DOHH2 (cell line): Measurements from ENCODE around the gene VSIG2.

Source experiments
- EZH2phosphoT487 ChIP-seq: fragments of 200-600 bp; sonication (generic); IDR thresholded peaks from 2 replicates; pipeline ENCODE4 v1.6.1; 2017; ENCODE audit warnings: borderline replicate concordance, mild to moderate bottlenecking, antibody characterized with exemption, low read length, moderate library complexity, mixed read lengths
- TF ChIP-seq, protein P1 (sequence below): fragments of 200-600 bp; sonication (generic); IDR thresholded peaks from one replicate; pipeline ENCODE4 v1.5.1; 2014; ENCODE audit warnings: antibody characterized with exemption, mild to moderate bottlenecking, low read depth, low read length; ENCODE audit not compliant: poor library complexity, severe bottlenecking

DNA sequence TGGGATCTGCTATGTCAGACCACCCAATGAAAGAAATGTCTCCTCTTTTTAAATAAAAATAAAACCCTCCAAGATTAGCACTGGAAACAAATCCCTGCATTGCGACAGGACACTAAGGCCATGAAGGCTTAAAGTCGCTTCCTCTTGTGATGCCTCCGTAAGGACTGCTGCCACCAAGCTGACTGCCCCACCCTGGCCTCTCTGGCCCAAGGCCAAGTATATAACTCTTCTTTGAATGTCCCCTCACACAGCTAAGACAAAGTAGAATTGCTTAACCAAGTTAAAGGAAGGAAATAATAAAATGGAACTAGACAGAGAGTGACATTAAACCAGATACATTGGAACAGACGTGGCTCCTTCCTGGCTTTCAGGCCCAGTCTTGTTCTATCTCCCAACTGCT, 19.8 kb downstream of the VSIG2 start:
- TF ChIP-seq, protein P1, sequence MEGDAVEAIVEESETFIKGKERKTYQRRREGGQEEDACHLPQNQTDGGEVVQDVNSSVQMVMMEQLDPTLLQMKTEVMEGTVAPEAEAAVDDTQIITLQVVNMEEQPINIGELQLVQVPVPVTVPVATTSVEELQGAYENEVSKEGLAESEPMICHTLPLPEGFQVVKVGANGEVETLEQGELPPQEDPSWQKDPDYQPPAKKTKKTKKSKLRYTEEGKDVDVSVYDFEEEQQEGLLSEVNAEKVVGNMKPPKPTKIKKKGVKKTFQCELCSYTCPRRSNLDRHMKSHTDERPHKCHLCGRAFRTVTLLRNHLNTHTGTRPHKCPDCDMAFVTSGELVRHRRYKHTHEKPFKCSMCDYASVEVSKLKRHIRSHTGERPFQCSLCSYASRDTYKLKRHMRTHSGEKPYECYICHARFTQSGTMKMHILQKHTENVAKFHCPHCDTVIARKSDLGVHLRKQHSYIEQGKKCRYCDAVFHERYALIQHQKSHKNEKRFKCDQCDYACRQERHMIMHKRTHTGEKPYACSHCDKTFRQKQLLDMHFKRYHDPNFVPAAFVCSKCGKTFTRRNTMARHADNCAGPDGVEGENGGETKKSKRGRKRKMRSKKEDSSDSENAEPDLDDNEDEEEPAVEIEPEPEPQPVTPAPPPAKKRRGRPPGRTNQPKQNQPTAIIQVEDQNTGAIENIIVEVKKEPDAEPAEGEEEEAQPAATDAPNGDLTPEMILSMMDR, result no peak
- no peak for TF ChIP-seq EZH2phosphoT487
